ENCODE measurements around the gene NMD3. TPM values are rescaled to one million over a fixed set of nuclear protein-coding genes. Genes with fewer than 3 reads are reported as not detected.

Gene NMD3
- total RNA-seq, 1 experiment from 2014 or later = 55.6 TPM

- Histone ChIP-seq H2AK5ac (ENCODE audit: insufficient read length, low read length) (no peak overlapping the region), H3K79me1 (ENCODE audit: insufficient read depth, low read depth, low read length, poor library complexity, severe bottlenecking) (peaks cover 5% of the 10 kb centered on the region), H2BK15ac (ENCODE audit: low read depth, low read length) (no peak overlapping the region), H2BK120ac (ENCODE audit: low read depth, low read length, poor library complexity, severe bottlenecking) (no peak overlapping the region), H3K23me2 (ENCODE audit: insufficient read length, low read depth, low read length, poor library complexity, severe bottlenecking) (peaks cover 3% of the 10 kb centered on the region), H3K14ac (ENCODE audit: insufficient read depth, low read length) (no peak overlapping the region), H4K8ac (replicated peaks; ENCODE audit: insufficient read length, low read depth, low read length) (no peak overlapping the region), H4K20me1 (ENCODE audit: control insufficient read depth, insufficient read depth, insufficient read length) (no peaks in the 10 kb centered on the region), H3K4me2 (ENCODE audit: insufficient read depth, insufficient read length, low read length) (no peak overlapping the region), H3K23ac (ENCODE audit: insufficient read length, low read depth, low read length) (no peak overlapping the region), H2BK20ac (ENCODE audit: low read depth, low read length, poor library complexity, severe bottlenecking) (no peak overlapping the region), H2AFZ (ENCODE audit: low read length) (no peak overlapping the region), H4K91ac (ENCODE audit: insufficient read length, low read depth, low read length) (no peak overlapping the region), H3K9me3 (ENCODE audit: control insufficient read depth, low read depth, low read length) (no peaks in the 10 kb centered on the region), H3K4ac (ENCODE audit: low read depth, low read length) (no peak overlapping the region), H3K56ac (ENCODE audit: insufficient read length, low read depth, low read length) (no peak overlapping the region), H3K4me1 (ENCODE audit: insufficient read depth, low read length) (no peaks in the 10 kb centered on the region), H3K27ac (ENCODE audit: insufficient read length, low read depth, low read length) (no peak overlapping the region), H2BK5ac (ENCODE audit: insufficient read length, low read length) (no peak overlapping the region), H3K18ac (ENCODE audit: insufficient read length, low read depth, low read length) (no peak overlapping the region), H4K5ac (ENCODE audit: insufficient read length, low read depth, low read length) (no peak overlapping the region), H3K79me2 (ENCODE audit: insufficient read depth, low read length) (peaks cover 12% of the 10 kb centered on the region; the same call in 1 of the 2 replicates), H3K9ac (ENCODE audit: extremely low read depth, insufficient read length, low read length) (no peak overlapping the region), H3K27me3 (ENCODE audit: insufficient read depth, low read length) (no peaks in the 10 kb centered on the region), H3T11ph (ENCODE audit: low read length) (no peak overlapping the region), H2BK12ac (ENCODE audit: insufficient read length, low read depth, low read length) (no peak overlapping the region)
- Mint-ChIP-seq H3K9me3 (peaks cover under 1 to 1% of the 10 kb centered on the region in 2 experiments; a peak in 3 of 5 replicates), H3K27ac (no peak overlapping the region), H3K36me3 (ENCODE audit: insufficient read depth in 1 of 3, low read depth in 3 of 3) (peaks cover 6 to 23% (median 18%) of the 10 kb centered on the region in 3 experiments), H3K27me3 (ENCODE audit: low read depth) (no peaks in the 10 kb centered on the region), H3K4me1 (peaks cover 16 to 19% of the 10 kb centered on the region in 2 experiments), H3K4me3 (no peak overlapping the region; a peak in 1 of 5 replicates)
- no peak for TF ChIP-seq CTCF (conservative IDR thresholded peaks at IDR 0.05)
- DNase-seq = no peak
- WGBS (ENCODE audit: extremely low coverage, insufficient read length, low lambda C conversion rate) = no CpG with 5 or more reads among the region's 8 CpGs
Measured at GRCh38 chr3:161224786-161225185, 3.7 kb downstream of the NMD3 start.
